GM23338 (cell line): ENCODE results near the gene SORCS2. TPM values are rescaled to one million over a fixed set of nuclear protein-coding genes. Genes with fewer than 3 reads are reported as not detected.

Experiments used
- ATAC-seq: fragments of 200-7000 bp; cut with Tn5 transposase; 3 replicates; pipeline ENCODE4 v1.9.1; 2020
- DNase-seq: peaks from one replicate; pipeline ENCODE4 v3.0.0-alpha.2; 2015; ENCODE audit warnings: low spot score
- H2AFZ ChIP-seq: fragments of 200-600 bp; sonication (generic); 2 replicates; pipeline ENCODE4 v1.8.0; 2016; ENCODE audit warnings: antibody characterized with exemption, mild to moderate bottlenecking, moderate library complexity
- H3F3A ChIP-seq: fragments of 200-600 bp; sonication (generic); replicated peaks from 2 replicates; pipeline ENCODE4 v1.8.0; 2017; ENCODE audit warnings: antibody characterized with exemption, mixed run types, low read depth
- H3K27ac ChIP-seq: fragments of 200-600 bp; sonication (generic); 2 replicates; pipeline ENCODE4 v1.6.1; 2016; ENCODE audit warnings: low read depth
- H3K27me3 ChIP-seq: fragments of 200-600 bp; sonication (generic); 2 replicates; pipeline ENCODE4 v1.8.0; 2016; ENCODE audit warnings: mild to moderate bottlenecking, mixed run types, moderate library complexity; ENCODE audit not compliant: insufficient read depth
- H3K36me3 ChIP-seq: fragments of 200-600 bp; sonication (generic); 2 replicates; pipeline ENCODE4 v1.8.0; 2016; ENCODE audit warnings: mild to moderate bottlenecking; ENCODE audit not compliant: insufficient read depth
- H3K4me1 ChIP-seq: fragments of 200-600 bp; sonication (generic); 2 replicates; pipeline ENCODE4 v1.8.0; 2016; ENCODE audit warnings: mild to moderate bottlenecking, moderate library complexity; ENCODE audit not compliant: insufficient read depth
- H3K4me2 ChIP-seq: fragments of 200-600 bp; sonication (generic); 2 replicates; pipeline ENCODE4 v1.7.1; 2017; ENCODE audit warnings: mixed run types
- H3K4me3 ChIP-seq: fragments of 200-600 bp; sonication (generic); 2 replicates; pipeline ENCODE4 v1.6.1; 2016; ENCODE audit warnings: mixed run types
- H3K79me2 ChIP-seq: fragments of 200-600 bp; sonication (generic); replicated peaks from 2 replicates; pipeline ENCODE4 v1.8.0; 2017; ENCODE audit warnings: mild to moderate bottlenecking; ENCODE audit not compliant: insufficient read depth
- H3K9me2 ChIP-seq: fragments of 200-600 bp; sonication (generic); 2 replicates; pipeline ENCODE4 v1.8.0; 2017; ENCODE audit not compliant: insufficient read depth
- H4K20me1 ChIP-seq: fragments of 200-600 bp; sonication (generic); replicated peaks from 2 replicates; pipeline ENCODE4 v1.8.0; 2017; ENCODE audit warnings: mild to moderate bottlenecking; ENCODE audit not compliant: insufficient read depth
- H3K27ac Mint-ChIP-seq: 2 replicates; pipeline ENCODE4 v1.8.0; 2020; ENCODE audit warnings: inconsistent platforms, mild to moderate bottlenecking, moderate library complexity, mixed read lengths
- H3K27me3 Mint-ChIP-seq: 3 replicates; pipeline ENCODE4 v1.8.0; 2022; ENCODE audit warnings: low read depth, mild to moderate bottlenecking, moderate library complexity, mixed read lengths, inconsistent platforms; ENCODE audit not compliant: insufficient read depth, poor library complexity
- H3K36me3 Mint-ChIP-seq: 3 replicates; pipeline ENCODE4 v1.8.0; 2021; ENCODE audit warnings: low read depth, mild to moderate bottlenecking, inconsistent platforms, moderate library complexity, mixed read lengths
- H3K4me1 Mint-ChIP-seq: 3 replicates; pipeline ENCODE4 v1.8.0; 2020; ENCODE audit warnings: mild to moderate bottlenecking, inconsistent platforms, mixed read lengths
- H3K4me3 Mint-ChIP-seq: 3 replicates; pipeline ENCODE4 v1.8.0; 2021; ENCODE audit warnings: moderate library complexity, mild to moderate bottlenecking, inconsistent platforms, mixed read lengths
- H3K9me3 Mint-ChIP-seq: 3 replicates; pipeline ENCODE4 v1.8.0; 2020; ENCODE audit warnings: moderate library complexity, mild to moderate bottlenecking, inconsistent platforms, mixed read lengths
- EZH2phosphoT487 ChIP-seq: fragments of 200-600 bp; sonication (generic); IDR thresholded peaks from one replicate; pipeline ENCODE4 v1.8.1; 2018; ENCODE audit warnings: antibody characterized with exemption; ENCODE audit not compliant: unreplicated experiment
- NANOG ChIP-seq: IDR thresholded peaks from 2 replicates; pipeline ENCODE4 v1.6.1; 2016; ENCODE audit warnings: antibody characterized with exemption, borderline replicate concordance
- ZNF114 ChIP-seq: fragments of 250-450 bp; sonication (Bioruptor Pico); IDR thresholded peaks from 2 replicates; pipeline ENCODE4 v1.5.0; 2020; ENCODE audit warnings: mild to moderate bottlenecking, moderate library complexity
- ZNF331 ChIP-seq: fragments of 250-450 bp; sonication (Bioruptor Pico); IDR thresholded peaks from 2 replicates; pipeline ENCODE4 v1.5.0; 2020; ENCODE audit warnings: low read depth, mild to moderate bottlenecking, moderate library complexity
- ZNF462 ChIP-seq: fragments of 250-450 bp; sonication (Bioruptor Pico); IDR thresholded peaks from 2 replicates; pipeline ENCODE4 v1.5.0; 2020; ENCODE audit warnings: mild to moderate bottlenecking, moderate library complexity
- polyA plus RNA-seq: library from polyadenylated mRNA; unstranded; fragments of >200 nt; fragmentation: Nextera tagmentation; extraction: Ambion mirVana; gene quantifications from 2 replicates; pipeline ENCODE4 v1.2.1, GENCODE V29; 2016
- total RNA-seq: library from RNA; depleted of rRNA; stranded (reverse); fragments of >200 nt; shearing (Covaris generic); gene quantifications from 2 replicates; pipeline ENCODE4 v1.2.3, GENCODE V29; 2014
- TF ChIP-seq, protein P1 (sequence below), 2 experiments: fragments of 200-600 bp in 1 of 2; sonication (generic) in 1 of 2; conservative IDR thresholded peaks; 2 replicates each; pipeline versions ENCODE4 v1.5.1 to v1.6.1; 2016 to 2017; ENCODE audit warnings: antibody characterized with exemption in 2 of 2, low read depth in 2 of 2, mild to moderate bottlenecking in 2 of 2, moderate library complexity in 1 of 2

The SORCS2 gene
- total and polyA plus RNA-seq, 2 experiments from 2014 or later, result 0.47 to 2.4 TPM

- TF ChIP-seq, protein P1, sequence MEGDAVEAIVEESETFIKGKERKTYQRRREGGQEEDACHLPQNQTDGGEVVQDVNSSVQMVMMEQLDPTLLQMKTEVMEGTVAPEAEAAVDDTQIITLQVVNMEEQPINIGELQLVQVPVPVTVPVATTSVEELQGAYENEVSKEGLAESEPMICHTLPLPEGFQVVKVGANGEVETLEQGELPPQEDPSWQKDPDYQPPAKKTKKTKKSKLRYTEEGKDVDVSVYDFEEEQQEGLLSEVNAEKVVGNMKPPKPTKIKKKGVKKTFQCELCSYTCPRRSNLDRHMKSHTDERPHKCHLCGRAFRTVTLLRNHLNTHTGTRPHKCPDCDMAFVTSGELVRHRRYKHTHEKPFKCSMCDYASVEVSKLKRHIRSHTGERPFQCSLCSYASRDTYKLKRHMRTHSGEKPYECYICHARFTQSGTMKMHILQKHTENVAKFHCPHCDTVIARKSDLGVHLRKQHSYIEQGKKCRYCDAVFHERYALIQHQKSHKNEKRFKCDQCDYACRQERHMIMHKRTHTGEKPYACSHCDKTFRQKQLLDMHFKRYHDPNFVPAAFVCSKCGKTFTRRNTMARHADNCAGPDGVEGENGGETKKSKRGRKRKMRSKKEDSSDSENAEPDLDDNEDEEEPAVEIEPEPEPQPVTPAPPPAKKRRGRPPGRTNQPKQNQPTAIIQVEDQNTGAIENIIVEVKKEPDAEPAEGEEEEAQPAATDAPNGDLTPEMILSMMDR (conservative IDR thresholded peaks at IDR 0.05; ENCODE audit: low read depth in 2 of 2), result no peak
- TF ChIP-seq ZNF114 (CRISPR knock-in tag), result no peak
- no peak for TF ChIP-seq NANOG
- TF ChIP-seq ZNF462 (CRISPR knock-in tag), result no peak
- TF ChIP-seq EZH2phosphoT487, result no peak
Measured at GRCh38 chr4:7584606-7585159, 392.3 kb downstream of the SORCS2 start (continued).

- no peaks in the 10 kb centered on the region for H3K9me2 ChIP-seq
- no peaks in the 10 kb centered on the region for H3F3A ChIP-seq
- H3K27me3 Mint-ChIP-seq, result peaks cover 8% of the 10 kb centered on the region
- H3K79me2 ChIP-seq, result no peaks in the 10 kb centered on the region
- H3K4me2 ChIP-seq, result no peak overlapping the region
- no peak overlapping the region for H2AFZ ChIP-seq
- peaks cover 3% of the 10 kb centered on the region; the same call in 1 of the 3 replicates for H3K9me3 Mint-ChIP-seq
- H4K20me1 ChIP-seq, result no peaks in the 10 kb centered on the region
- H3K27ac ChIP-seq, result no peak overlapping the region
- ATAC-seq (no peak), DNase-seq (no peak)
- no peaks in the 10 kb centered on the region for H3K36me3 ChIP-seq
- H3K4me3 Mint-ChIP-seq, result no peak overlapping the region
- no peaks in the 10 kb centered on the region for H3K36me3 Mint-ChIP-seq
- peaks cover 16% of the 10 kb centered on the region for H3K4me1 Mint-ChIP-seq
- no peak overlapping the region for H3K27ac Mint-ChIP-seq
- no peaks in the 10 kb centered on the region for H3K4me1 ChIP-seq
- no peak for TF ChIP-seq ZNF331 (CRISPR knock-in tag)
- H3K4me3 ChIP-seq, result no peak overlapping the region
- no peaks in the 10 kb centered on the region for H3K27me3 ChIP-seq
Measured at GRCh38 chr4:7585768-7586167, 393.4 kb downstream of the SORCS2 start.
